Endothelial cell of umbilical vein (primary cell): ENCODE measurements around the gene SERPINA5. TPM values are rescaled to one million over a fixed set of nuclear protein-coding genes. Genes with fewer than 3 reads are reported as not detected.

ENCODE experiments used
- BruUV-seq: library from RNA; stranded (reverse); fragments of 400-500 nt; replicated peaks from 2 replicates; lab custom pipeline; 2021; lab: Mats Ljungman, UMichigan
- CTCF ChIA-PET: fragments of 300-600, 350-600 bp; sonication (Branson Sonifier 250); formaldehyde crosslinking; loops from one replicate; lab custom pipeline; 2021; ENCODE audit warnings: antibody characterized with exemption, inconsistent platforms; lab: Charles Lee
- POLR2A ChIA-PET: fragments of 300-600, 350-600 bp; sonication (Branson Sonifier 250); formaldehyde crosslinking; loops from one replicate; lab custom pipeline; 2021; ENCODE audit warnings: antibody characterized with exemption, inconsistent platforms; lab: Charles Lee
- DNase-seq: peaks from one replicate; pipeline ENCODE4 v3.0.0-alpha.2; 2011; ENCODE audit warnings: low read depth, low spot score
- FAIRE-seq: peaks from 2 replicates; lab custom pipeline; 2011; peaks lifted over from hg19 to GRCh38; lab: Jason Lieb, UNC
- H2AFZ ChIP-seq: 2 replicates; pipeline ENCODE4 v1.6.0; 2012; ENCODE audit warnings: low read depth, low read length, control low read depth, inconsistent platforms
- H3K27ac ChIP-seq: 2 replicates; pipeline ENCODE4 v1.5.1; 2011; ENCODE audit warnings: low read depth, mild to moderate bottlenecking, control low read depth, low read length, moderate library complexity; ENCODE audit not compliant: insufficient read depth
- H3K27me3 ChIP-seq, 2 experiments: 2 replicates each; pipeline versions ENCODE4 v1.6.0 to v1.6.1; 2011; ENCODE audit warnings: low read length in 2 of 2, mixed read lengths in 1 of 2; ENCODE audit not compliant: control insufficient read depth in 2 of 2, insufficient read depth in 2 of 2
- H3K36me3 ChIP-seq, 2 experiments: 2 replicates in 1 of 2; 3 replicates in 1 of 2; pipeline ENCODE4 v1.5.1; 2011; ENCODE audit warnings: low read length in 2 of 2, mild to moderate bottlenecking in 1 of 2, moderate library complexity in 1 of 2; ENCODE audit not compliant: control insufficient read depth in 2 of 2, insufficient read depth in 2 of 2; ENCODE audit errors: extremely low read depth in 1 of 2
- H3K4me1 ChIP-seq: 3 replicates; pipeline ENCODE4 v1.5.1; 2011; ENCODE audit warnings: mild to moderate bottlenecking, low read length; ENCODE audit not compliant: control insufficient read depth, insufficient read depth; ENCODE audit errors: extremely low read depth
- H3K4me2 ChIP-seq: 2 replicates; pipeline ENCODE4 v1.6.1; 2011; ENCODE audit warnings: low read length, control low read depth, mixed read lengths; ENCODE audit not compliant: insufficient read depth
- H3K4me3 ChIP-seq, 3 experiments: fragments of 200-600 bp in 1 of 3; sonication (generic), shearing (Covaris generic) in 1 of 3; replicated peaks in 1 of 3; 2 replicates each; pipeline ENCODE4 v1.5.1; 2011 to 2016; ENCODE audit warnings: control low read depth in 3 of 3, low read length in 3 of 3, mild to moderate bottlenecking in 2 of 3, inconsistent platforms in 1 of 3, low read depth in 1 of 3, moderate library complexity in 1 of 3; ENCODE audit not compliant: insufficient read depth in 1 of 3
- H3K79me2 ChIP-seq: 2 replicates; pipeline ENCODE4 v1.6.0; 2012; ENCODE audit warnings: low read length, inconsistent platforms; ENCODE audit not compliant: control insufficient read depth, insufficient read depth
- H3K9ac ChIP-seq: replicated peaks from 2 replicates; pipeline ENCODE3; 2011; ENCODE audit warnings: low read length, control low read depth; ENCODE audit not compliant: insufficient read depth; ENCODE audit errors: extremely low read depth
- H3K9me1 ChIP-seq: replicated peaks from 3 replicates; pipeline ENCODE4 v1.6.0; 2011; ENCODE audit warnings: mild to moderate bottlenecking, low read length; ENCODE audit not compliant: control insufficient read depth, insufficient read depth; ENCODE audit errors: extremely low read depth
- H3K9me3 ChIP-seq: replicated peaks from 2 replicates; pipeline ENCODE4 v1.5.1; 2012; ENCODE audit warnings: low read length, inconsistent platforms; ENCODE audit not compliant: control insufficient read depth, insufficient read depth
- H4K20me1 ChIP-seq: replicated peaks from 2 replicates; pipeline ENCODE3; 2011; ENCODE audit warnings: mild to moderate bottlenecking, low read length; ENCODE audit not compliant: control insufficient read depth, insufficient read depth; ENCODE audit errors: extremely low read depth
- EZH2 ChIP-seq: IDR thresholded peaks from 2 replicates; pipeline ENCODE4 v1.6.1; 2012; ENCODE audit warnings: borderline replicate concordance, low read depth, mild to moderate bottlenecking, moderate library complexity, low read length, inconsistent platforms; ENCODE audit not compliant: severe bottlenecking
- FOS ChIP-seq: IDR thresholded peaks from 2 replicates; pipeline ENCODE4 v1.6.1; 2011; ENCODE audit warnings: mild to moderate bottlenecking, low read length, moderate library complexity, borderline replicate concordance; ENCODE audit not compliant: insufficient read depth
- GATA2 ChIP-seq: IDR thresholded peaks from 2 replicates; pipeline ENCODE4 v1.7.0; 2011; ENCODE audit warnings: low read depth, mild to moderate bottlenecking, moderate library complexity, mixed read lengths, low read length; ENCODE audit not compliant: insufficient read length, insufficient read depth
- JUN ChIP-seq: IDR thresholded peaks from 2 replicates; pipeline ENCODE4 v1.6.1; 2011; ENCODE audit warnings: borderline replicate concordance, low read depth; ENCODE audit not compliant: insufficient read length, insufficient read depth
- MYC ChIP-seq: IDR thresholded peaks from one replicate; pipeline ENCODE4 v1.6.1; 2011; ENCODE audit warnings: mild to moderate bottlenecking, low read depth, low read length
- POLR2A ChIP-seq: IDR thresholded peaks from 2 replicates; pipeline ENCODE4 v1.6.1; 2012; ENCODE audit warnings: low read depth, mild to moderate bottlenecking, control low read depth, low read length
- POLR2AphosphoS5 ChIP-seq: IDR thresholded peaks from 2 replicates; pipeline ENCODE4 v1.6.1; 2012; ENCODE audit warnings: low read depth, mild to moderate bottlenecking, control low read depth, low read length, moderate library complexity; ENCODE audit not compliant: insufficient read depth
- dilution Hi-C: fragments of 300-500 bp; cut with MboI; formaldehyde crosslinking; loops from one replicate; pipeline ENCODE4 v1.15.0; 2019; ENCODE audit warnings: low sequenced_read_pairs; ENCODE audit not compliant: extremely low pct_ligation_motif_present
- intact Hi-C: fragments of 100-400 bp; cut with micrococcal nuclease; formaldehyde crosslinking; loops from one replicate; pipeline ENCODE4 v1.10.0; 2022
- polyA plus RNA-seq, 4 experiments: library from polyadenylated mRNA; depleted of rRNA in 3 of 4; stranded (reverse) in 3 of 4; unstranded in 1 of 4; fragments of >200 nt; gene quantifications; 2 replicates each; pipeline versions ENCODE4 v1.2.1 to v1.2.3, GENCODE V29; 2011 to 2012; ENCODE audit warnings: missing spikeins in 1 of 4
- total RNA-seq: library from RNA; stranded (reverse); gene quantifications from 2 replicates; pipeline ENCODE4 v1.2.3, GENCODE V29; 2021
- TF ChIP-seq, protein P1 (sequence below), 2 donors: IDR thresholded peaks; 1 replicate in 1 of 2; 2 replicates in 1 of 2; pipeline ENCODE4 v1.5.1; 2011; ENCODE audit warnings: low read length in 2 of 2, mild to moderate bottlenecking in 2 of 2, moderate library complexity in 2 of 2, control low read depth in 1 of 2, inconsistent platforms in 1 of 2, low read depth in 1 of 2; ENCODE audit not compliant: insufficient read depth in 1 of 2; ENCODE audit errors: extremely low read depth in 1 of 2
- TF ChIP-seq, protein P2 (sequence below): IDR thresholded peaks from 2 replicates; pipeline ENCODE4 v1.6.1; 2011; ENCODE audit not compliant: insufficient read depth, insufficient read length

SERPINA5 gene
- total and polyA plus RNA-seq, 2 donors (not counting 3 experiments of a cell fraction or from before 2014, with no cell fraction given) = 0.12 TPM; not detected in 1

DNA sequence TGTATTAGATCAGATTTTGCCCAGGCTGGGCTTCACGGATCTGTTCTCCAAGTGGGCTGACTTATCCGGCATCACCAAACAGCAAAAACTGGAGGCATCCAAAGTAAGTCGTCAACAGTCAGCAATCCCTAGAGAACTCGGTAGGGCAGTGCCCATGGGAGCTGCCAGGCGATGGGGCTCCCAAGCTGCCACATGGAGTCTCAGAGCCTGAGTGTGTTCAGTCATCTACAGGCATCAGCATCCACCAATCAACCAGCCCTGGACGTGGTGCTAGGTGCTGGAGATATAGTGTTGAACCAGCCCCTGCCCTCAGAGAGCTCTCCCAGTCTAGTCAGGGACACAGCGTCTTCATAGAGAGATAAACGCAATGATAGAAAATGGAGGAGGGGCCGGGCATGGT is 13.0 kb upstream of the SERPINA5 start:
- ChIA-PET POLR2A (no interaction called here), CTCF (no interaction called here)
- no peaks in the 10 kb centered on the region for H4K20me1 ChIP-seq
- intact Hi-C loops (no loop called here), dilution Hi-C loops (no loop called here)
- H3K9ac ChIP-seq = no peak overlapping the region
- no peaks in the 10 kb centered on the region for H3K9me3 ChIP-seq
- H3K4me3 ChIP-seq = no peak overlapping the region
- no peaks in the 10 kb centered on the region for H3K79me2 ChIP-seq
- no peak overlapping the region for H2AFZ ChIP-seq
- H3K36me3 ChIP-seq = no peaks in the 10 kb centered on the region
- H3K4me1 ChIP-seq = no peaks in the 10 kb centered on the region
- no peak overlapping the region for H3K4me2 ChIP-seq
- no peak for TF ChIP-seq POLR2A
- no peak for TF ChIP-seq JUN
- TF ChIP-seq, protein P1, sequence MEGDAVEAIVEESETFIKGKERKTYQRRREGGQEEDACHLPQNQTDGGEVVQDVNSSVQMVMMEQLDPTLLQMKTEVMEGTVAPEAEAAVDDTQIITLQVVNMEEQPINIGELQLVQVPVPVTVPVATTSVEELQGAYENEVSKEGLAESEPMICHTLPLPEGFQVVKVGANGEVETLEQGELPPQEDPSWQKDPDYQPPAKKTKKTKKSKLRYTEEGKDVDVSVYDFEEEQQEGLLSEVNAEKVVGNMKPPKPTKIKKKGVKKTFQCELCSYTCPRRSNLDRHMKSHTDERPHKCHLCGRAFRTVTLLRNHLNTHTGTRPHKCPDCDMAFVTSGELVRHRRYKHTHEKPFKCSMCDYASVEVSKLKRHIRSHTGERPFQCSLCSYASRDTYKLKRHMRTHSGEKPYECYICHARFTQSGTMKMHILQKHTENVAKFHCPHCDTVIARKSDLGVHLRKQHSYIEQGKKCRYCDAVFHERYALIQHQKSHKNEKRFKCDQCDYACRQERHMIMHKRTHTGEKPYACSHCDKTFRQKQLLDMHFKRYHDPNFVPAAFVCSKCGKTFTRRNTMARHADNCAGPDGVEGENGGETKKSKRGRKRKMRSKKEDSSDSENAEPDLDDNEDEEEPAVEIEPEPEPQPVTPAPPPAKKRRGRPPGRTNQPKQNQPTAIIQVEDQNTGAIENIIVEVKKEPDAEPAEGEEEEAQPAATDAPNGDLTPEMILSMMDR (IDR thresholded peaks at IDR 0.05; ENCODE audit: extremely low read depth in 1 of 2, insufficient read depth in 1 of 2, low read depth in 1 of 2, low read length in 2 of 2) = no peak
- no peak for TF ChIP-seq MYC
- TF ChIP-seq POLR2AphosphoS5 = no peak
- no peak for TF ChIP-seq GATA2
- TF ChIP-seq, protein P2, sequence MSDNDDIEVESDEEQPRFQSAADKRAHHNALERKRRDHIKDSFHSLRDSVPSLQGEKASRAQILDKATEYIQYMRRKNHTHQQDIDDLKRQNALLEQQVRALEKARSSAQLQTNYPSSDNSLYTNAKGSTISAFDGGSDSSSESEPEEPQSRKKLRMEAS = no peak
- TF ChIP-seq EZH2 = no peak
- no peak for TF ChIP-seq FOS
- no TSS peak for BruUV-seq
- DNase-seq (no peak), FAIRE-seq (no peak)
- H3K9me1 ChIP-seq = no peaks in the 10 kb centered on the region
- H3K27ac ChIP-seq = no peak overlapping the region
- H3K27me3 ChIP-seq = no peaks in the 10 kb centered on the region
